ENCODE measurements around the gene CHID1. TPM values are rescaled to one million over a fixed set of nuclear protein-coding genes. Genes with fewer than 3 reads are reported as not detected.
A peak's percentile ranks its signal among the peaks of the same experiment; 100 is the strongest.

CHID1 gene
- total RNA-seq, 2 experiments from 2014 or later, result 30.6 to 71.1 TPM

GRCh38 chr11:853682-854448 is 56.7 kb downstream of the CHID1 start:
- intact Hi-C loops (cut with micrococcal nuclease; ENCODE audit: unreplicated experiment), result no loop called here
- CTCF ChIA-PET (ENCODE audit: unreplicated experiment), result interaction anchor here (0.5 kb wide), 1 partner anchor 43 kb away, joined by 3 read pairs; no protein-coding TSS in a partner anchor
- TF ChIP-seq CTCF (conservative IDR thresholded peaks at IDR 0.05; ENCODE audit: low read length), result 0 out of 2 replicates have a peak, but pooled peaks have one; percentile 25
- no peak for TF ChIP-seq EZH2phosphoT487 (IDR thresholded peaks at IDR 0.05; ENCODE audit: borderline replicate concordance, low read depth, low read length)
- H4K20me1 ChIP-seq (ENCODE audit: insufficient read depth, low read length), result no peaks in the 10 kb centered on the region
- BruUV-seq (replicated peaks), result no TSS peak
- no peaks in the 10 kb centered on the region for H3K9me2 ChIP-seq (ENCODE audit: insufficient read depth, low read length)
- POLR2A ChIA-PET, result no interaction called here
- H3K4me2 ChIP-seq (ENCODE audit: low read length), result no peak overlapping the region
- H3K36me3 ChIP-seq (ENCODE audit: insufficient read depth, low read length), result no peaks in the 10 kb centered on the region
- no peaks in the 10 kb centered on the region for H3K9me3 ChIP-seq (ENCODE audit: low read length)
- H3K27ac ChIP-seq (ENCODE audit: low read depth, low read length, poor library complexity, severe bottlenecking), result no peak overlapping the region
- H3K4me1 ChIP-seq (ENCODE audit: insufficient read depth, low read length, poor library complexity, severe bottlenecking), result peaks cover 11% of the 10 kb centered on the region
- H2AFZ ChIP-seq (ENCODE audit: low read length), result no peak overlapping the region
- H3K4me3 ChIP-seq (ENCODE audit: low read depth, low read length, poor library complexity, severe bottlenecking), result no peak overlapping the region
- no peaks in the 10 kb centered on the region for H3K79me2 ChIP-seq (ENCODE audit: insufficient read depth, low read depth, low read length)
- no peak for DNase-seq (ENCODE audit: low spot score)

GRCh38 chr11:852762-853161 is 57.8 kb downstream of the CHID1 start:
- Histone ChIP-seq H2AFZ (ENCODE audit: low read length) (no peak overlapping the region), H3K4me1 (ENCODE audit: insufficient read depth, low read length, poor library complexity, severe bottlenecking) (peaks cover 19% of the 10 kb centered on the region), H4K20me1 (ENCODE audit: insufficient read depth, low read length) (no peaks in the 10 kb centered on the region), H3K4me2 (ENCODE audit: low read length) (no peak overlapping the region), H3K4me3 (ENCODE audit: low read depth, low read length, poor library complexity, severe bottlenecking) (no peak overlapping the region), H3K9me2 (ENCODE audit: insufficient read depth, low read length) (no peaks in the 10 kb centered on the region), H3K27ac (ENCODE audit: low read depth, low read length, poor library complexity, severe bottlenecking) (no peak overlapping the region), H3K79me2 (ENCODE audit: insufficient read depth, low read depth, low read length) (no peaks in the 10 kb centered on the region), H3K9me3 (ENCODE audit: low read length) (no peaks in the 10 kb centered on the region), H3K36me3 (ENCODE audit: insufficient read depth, low read length) (no peaks in the 10 kb centered on the region)
- no peak for TF ChIP-seq EZH2phosphoT487 (IDR thresholded peaks at IDR 0.05; ENCODE audit: borderline replicate concordance, low read depth, low read length)
- no peak for TF ChIP-seq CTCF (conservative IDR thresholded peaks at IDR 0.05; ENCODE audit: low read length)
- ChIA-PET CTCF (ENCODE audit: unreplicated experiment) (no interaction called here), POLR2A (no interaction called here)
- no peak for DNase-seq (ENCODE audit: low spot score)
- intact Hi-C loops (cut with micrococcal nuclease; ENCODE audit: unreplicated experiment), result no loop called here
- no TSS peak for BruUV-seq (replicated peaks)

Measured in OCI-LY7 (cell line).